Pons (tissue), 1 donor: ENCODE measurements around the gene PFKFB3.
"Not testable (repeated sequence)": the region's sequence is repeated elsewhere in the genome, so short reads cannot be mapped to it uniquely, and the experiment has no call there.

ENCODE experiments used
- DNase-seq: peaks from one replicate; pipeline ENCODE4 v3.0.0-alpha.2; 2016; ENCODE audit warnings: low spot score

PFKFB3 gene

GRCh38 chr10:6272126-6272525, 69.4 kb downstream of the PFKFB3 start:
- DNase-seq = no peak

GRCh38 chr10:6273351-6273750, 70.6 kb downstream of the PFKFB3 start:
- DNase-seq = no peak

- no peak for DNase-seq
These were observed 71.3 kb downstream of the PFKFB3 start for GRCh38 chr10:6274040-6274439.

GRCh38 chr10:6274484-6274883, 71.8 kb downstream of the PFKFB3 start:
- no peak for DNase-seq

GRCh38 chr10:6275022-6275997, 72.6 kb downstream of the PFKFB3 start:
- DNase-seq = peak; percentile 80

GRCh38 chr10:6276356-6276755, 73.6 kb downstream of the PFKFB3 start:
- no peak for DNase-seq

GRCh38 chr10:6278519-6279120, 75.9 kb downstream of the PFKFB3 start:
- no peak for DNase-seq

- no peak for DNase-seq
These were observed 77.0 kb downstream of the PFKFB3 start for GRCh38 chr10:6279540-6280267.

GRCh38 chr10:6280291-6280690, 77.6 kb downstream of the PFKFB3 start:
- no peak for DNase-seq

- DNase-seq = no peak
These were observed 79.8 kb downstream of the PFKFB3 start for GRCh38 chr10:6282454-6282958.

GRCh38 chr10:6283655-6284054, 80.9 kb downstream of the PFKFB3 start:
- no peak for DNase-seq

GRCh38 chr10:6290621-6291020, 87.9 kb downstream of the PFKFB3 start:
- not testable (repeated sequence) for DNase-seq

GRCh38 chr10:6292741-6293151, 90.0 kb downstream of the PFKFB3 start:
- no peak for DNase-seq

- not testable (repeated sequence) for DNase-seq
These were observed 93.7 kb downstream of the PFKFB3 start for GRCh38 chr10:6296425-6296824.

GRCh38 chr10:6296828-6297251, 94.1 kb downstream of the PFKFB3 start:
- no peak for DNase-seq

GRCh38 chr10:6297522-6297921, 94.8 kb downstream of the PFKFB3 start:
- DNase-seq = no peak

- DNase-seq = peak; percentile 50
These were observed 95.2 kb downstream of the PFKFB3 start for GRCh38 chr10:6297951-6298381.

GRCh38 chr10:6298428-6298827, 95.7 kb downstream of the PFKFB3 start:
- no peak for DNase-seq

- DNase-seq = no peak
These were observed 96.5 kb downstream of the PFKFB3 start for GRCh38 chr10:6299234-6299633.

GRCh38 chr10:6299743-6300105, 97.0 kb downstream of the PFKFB3 start:
- no peak for DNase-seq

- DNase-seq = peak; percentile 87
These were observed 97.5 kb downstream of the PFKFB3 start for GRCh38 chr10:6300106-6300783.
